ENCODE measurements around the gene C11orf97.
A peak's percentile ranks its signal among the peaks of the same experiment; 100 is the strongest.
"Not testable (repeated sequence)": the region's sequence is repeated elsewhere in the genome, so short reads cannot be mapped to it uniquely, and the experiment has no call there.

Gene C11orf97

DNA sequence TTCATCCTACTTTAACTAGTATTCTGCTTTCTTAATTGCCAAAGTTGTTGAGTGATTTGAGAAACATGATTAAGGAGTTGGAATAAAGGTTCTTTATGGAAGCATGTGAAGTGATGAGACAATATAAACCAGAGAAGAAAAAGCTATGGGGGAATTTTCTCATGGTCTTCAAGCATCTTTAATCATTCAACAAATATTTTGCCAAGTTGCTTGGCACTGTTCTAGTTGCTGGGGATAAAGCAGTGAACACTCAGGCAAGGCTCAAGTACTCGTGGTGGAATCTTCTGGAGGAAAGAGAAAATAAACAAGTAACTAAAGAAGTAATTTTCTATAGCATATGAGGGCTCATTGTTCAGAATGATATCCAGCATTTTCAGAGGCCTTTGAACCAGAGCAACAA, 45.7 kb downstream of the C11orf97 start:
- DNase-seq (ENCODE audit: low spot score), result no peak

DNA sequence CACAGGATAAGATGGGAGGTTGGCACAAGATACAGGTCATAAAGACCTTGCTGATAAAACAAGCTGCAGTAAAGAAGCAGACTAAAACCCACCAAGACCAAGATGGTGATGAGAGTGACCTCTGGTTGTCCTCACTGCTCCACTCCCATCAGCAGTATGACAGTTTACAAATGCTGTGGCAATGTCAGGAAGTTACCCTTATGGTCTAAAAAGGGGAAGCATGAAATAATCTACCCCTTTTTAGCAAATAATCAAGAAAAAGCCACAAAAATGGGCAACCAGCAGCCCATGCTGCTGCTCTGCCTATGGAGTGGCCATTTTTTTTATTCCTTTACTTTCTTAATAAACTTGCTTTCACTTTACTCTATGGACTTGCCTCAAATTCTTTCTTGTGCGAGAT, 46.2 kb downstream of the C11orf97 start:
- DNase-seq (ENCODE audit: low spot score), result no peak

DNA sequence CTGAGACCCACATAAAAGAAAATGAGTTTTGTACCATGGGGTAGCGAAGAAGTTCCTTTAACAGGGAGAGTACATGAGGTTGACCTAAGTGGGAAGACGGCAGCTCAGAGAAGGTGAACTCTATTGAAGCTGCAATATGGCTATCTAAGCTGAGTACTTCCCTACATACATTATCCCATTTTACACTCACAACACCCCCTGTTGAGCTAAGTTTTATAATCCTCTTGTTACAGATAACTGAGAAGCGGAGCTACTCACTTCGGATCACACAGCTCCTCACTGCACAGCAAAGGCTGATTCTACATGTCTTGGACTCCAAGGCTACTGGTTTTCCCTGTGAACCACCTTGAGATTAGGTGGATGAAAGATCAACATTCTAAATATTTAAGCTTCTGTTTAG, 46.7 kb downstream of the C11orf97 start:
- DNase-seq (ENCODE audit: low spot score), result no peak

DNA sequence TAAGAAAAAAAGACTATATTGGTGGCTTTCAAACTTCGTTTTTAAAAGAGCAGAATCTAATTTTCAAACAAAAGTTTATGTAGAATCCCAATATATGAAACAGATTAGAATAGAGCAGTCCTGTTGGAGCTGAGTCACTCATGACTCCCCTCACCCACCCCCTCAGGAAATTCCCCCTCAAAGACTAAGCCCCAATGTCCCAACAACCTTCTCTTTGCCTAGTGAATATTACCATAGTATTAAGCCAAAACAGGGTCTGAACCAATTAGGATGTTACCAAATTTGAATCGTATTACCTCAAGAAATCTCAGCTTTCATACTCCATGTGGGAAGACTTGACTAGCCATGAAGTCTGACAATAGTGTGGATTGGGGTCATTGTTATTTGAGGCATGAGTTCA, 47.1 kb downstream of the C11orf97 start:
- DNase-seq (ENCODE audit: low spot score), result no peak

DNA sequence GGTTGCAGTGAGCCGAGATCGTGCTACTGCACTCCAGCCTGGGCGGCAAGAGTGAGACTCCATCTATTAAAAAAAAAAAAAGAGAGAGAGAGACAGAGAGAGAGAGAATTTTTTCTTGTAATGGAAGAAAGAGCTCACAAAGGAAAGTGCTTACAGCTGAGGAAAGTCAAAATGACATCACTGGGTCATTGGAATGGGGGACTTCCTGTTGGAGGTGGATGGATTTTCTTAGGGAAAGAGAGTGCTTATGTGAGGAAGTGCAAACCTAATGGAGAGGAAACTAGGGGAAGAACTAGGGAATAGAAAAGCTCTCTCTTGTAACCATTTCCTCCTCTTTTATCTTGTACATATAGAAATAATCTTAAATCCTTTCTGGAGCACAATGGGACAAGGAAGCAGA, 48.6 kb downstream of the C11orf97 start:
- no peak for DNase-seq (ENCODE audit: low spot score)

DNA sequence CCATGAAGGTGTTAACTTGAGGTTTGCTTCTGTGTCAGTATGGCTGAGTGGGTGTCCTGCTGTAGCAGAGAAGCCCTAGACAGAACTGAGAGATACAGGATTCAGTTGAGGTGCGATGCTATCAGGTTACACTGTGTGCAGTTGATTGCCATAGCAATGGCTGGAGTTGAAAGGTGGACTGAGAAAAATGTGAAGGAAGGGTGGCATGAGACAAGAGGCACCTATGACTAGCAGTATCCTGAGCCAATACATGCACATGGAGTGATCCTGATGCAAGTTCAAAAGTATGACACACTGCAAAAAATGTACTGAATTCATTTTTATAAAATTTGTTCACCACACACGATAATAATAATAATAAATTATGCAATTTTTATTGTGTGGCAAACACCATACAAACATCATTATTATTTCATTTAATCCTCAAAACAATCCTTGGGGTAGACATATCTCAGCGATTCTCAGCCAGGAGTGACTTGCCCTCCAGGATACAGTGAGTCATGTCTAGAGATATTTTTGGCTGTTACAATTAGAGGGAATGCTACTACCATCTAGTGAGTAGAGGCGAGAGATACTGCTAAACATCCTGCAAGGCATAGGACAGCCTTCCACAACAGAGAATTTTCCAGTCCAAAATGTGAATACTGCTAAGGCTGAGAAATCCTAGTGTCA, 51.1 kb downstream of the C11orf97 start:
- DNase-seq (ENCODE audit: low spot score), result peak; percentile 82

DNA sequence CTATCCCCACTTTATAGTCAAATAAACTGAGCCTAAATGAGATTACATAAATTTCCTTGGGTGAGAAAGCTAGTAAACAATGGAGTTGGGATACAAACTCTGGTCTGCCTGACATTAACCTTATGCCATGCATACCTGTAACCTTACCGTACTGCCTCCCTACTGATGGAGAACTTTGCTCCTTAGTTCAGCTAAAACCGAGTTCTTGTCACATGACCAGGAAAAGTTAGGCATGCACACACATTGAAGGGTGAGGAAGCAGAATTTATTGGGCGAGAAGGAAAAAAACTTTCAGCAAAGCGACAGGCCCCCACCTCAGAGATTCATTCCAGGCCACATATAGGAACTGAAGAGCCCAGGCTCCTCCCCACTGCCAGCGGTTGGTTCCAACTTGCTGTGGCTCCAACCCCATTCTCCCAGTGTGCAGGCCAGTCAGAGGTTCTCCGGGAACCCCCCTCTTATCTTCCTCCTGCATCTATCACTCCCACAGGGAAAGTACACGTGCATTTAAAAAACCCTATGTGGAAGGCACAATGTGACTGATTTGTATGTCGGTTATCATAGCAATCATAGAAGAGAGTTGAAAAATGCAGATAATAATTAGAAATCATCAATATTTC, 51.7 kb downstream of the C11orf97 start:
- no peak for DNase-seq (ENCODE audit: low spot score)

DNA sequence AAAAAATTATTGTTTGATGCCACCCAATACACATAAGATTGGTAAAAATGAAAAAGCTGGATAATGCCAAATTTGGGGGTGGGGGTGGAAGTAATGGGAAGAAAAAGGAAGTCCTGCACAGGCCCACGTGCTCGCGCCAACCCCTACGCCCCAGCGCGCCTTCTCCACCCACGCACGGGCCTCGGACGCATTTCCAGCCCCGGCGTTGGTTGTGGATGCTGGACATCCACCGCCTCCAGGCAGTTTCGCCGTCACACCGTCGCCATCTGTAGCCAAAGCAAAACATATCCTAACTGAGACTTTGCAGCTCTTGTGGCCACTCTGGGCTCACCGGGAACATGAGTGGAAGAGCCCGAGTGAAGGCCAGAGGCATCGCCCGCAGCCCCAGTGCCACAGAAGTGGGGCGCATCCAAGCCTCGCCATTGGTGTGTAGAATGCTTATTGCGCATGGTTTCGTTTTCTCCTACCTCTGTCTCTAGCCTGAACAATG, 55.0 kb downstream of the C11orf97 start, which contains the start of gene PIWIL4:
TSS of gene PIWIL4 (plus strand) at position 188 of the 490 bp plus-strand sequence. CDS start at position 339, 151 bp downstream.
- DNase-seq (ENCODE audit: low spot score), result no peak

DNA sequence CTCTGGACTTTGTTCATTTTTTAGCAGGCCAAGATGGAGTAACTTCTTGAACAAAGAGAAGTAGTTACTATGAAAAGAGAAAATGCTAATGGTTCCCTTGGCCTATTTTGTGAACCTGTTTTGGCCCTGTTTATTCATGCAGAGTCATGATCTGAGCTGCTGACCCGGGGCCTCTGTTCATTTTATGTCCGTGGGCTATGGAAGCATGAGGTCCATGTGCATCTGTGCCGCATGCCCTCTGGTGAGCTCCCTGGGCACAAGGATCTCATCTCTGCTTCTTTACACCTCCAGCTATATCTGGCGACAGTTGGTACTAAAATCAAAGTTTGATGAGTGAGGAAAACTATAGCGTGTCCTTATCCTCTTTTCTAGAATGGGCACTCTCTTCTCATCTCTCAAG, 55.9 kb downstream of the C11orf97 start:
- DNase-seq (ENCODE audit: low spot score), result no peak

DNA sequence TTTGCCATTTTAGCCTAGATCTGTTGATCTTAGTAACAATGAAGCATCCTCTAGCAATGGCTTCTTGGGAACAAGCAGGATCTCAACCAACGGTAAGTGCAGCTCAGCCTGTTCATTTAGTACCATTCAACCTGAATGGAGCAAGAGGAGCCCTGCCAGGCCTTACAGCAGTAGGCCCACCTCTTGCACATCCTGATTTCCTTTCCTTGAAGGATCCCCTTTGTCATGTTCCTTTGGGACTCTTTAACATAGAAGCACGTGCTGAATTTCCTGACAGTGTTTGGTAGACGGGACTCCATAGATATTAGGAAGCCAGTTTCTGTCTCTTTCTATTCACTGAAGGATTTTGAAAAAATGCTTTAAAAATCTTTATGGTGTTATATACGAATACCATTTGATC, 56.5 kb downstream of the C11orf97 start:
- DNase-seq (ENCODE audit: low spot score), result no peak

DNA sequence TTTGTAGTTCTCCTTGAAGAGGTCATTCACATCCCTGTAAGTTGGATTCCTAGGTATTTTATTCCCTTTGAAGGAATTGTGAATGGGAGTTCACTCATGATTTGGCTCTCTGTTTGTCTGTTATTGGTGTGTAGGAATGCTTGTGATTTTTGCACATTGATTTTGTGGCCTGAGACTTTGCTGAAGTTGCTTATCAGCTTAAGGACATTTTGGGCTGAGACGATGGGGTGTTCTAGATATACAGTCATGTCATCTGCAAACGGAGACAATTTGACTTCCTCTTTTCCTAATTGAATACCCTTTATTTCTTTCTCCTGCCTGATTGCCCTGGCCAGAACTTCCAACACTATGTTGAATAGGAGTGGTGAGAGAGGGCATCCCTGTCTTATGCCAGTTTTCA, 60.7 kb downstream of the C11orf97 start:
- not testable (repeated sequence) for DNase-seq (ENCODE audit: low spot score)

DNA sequence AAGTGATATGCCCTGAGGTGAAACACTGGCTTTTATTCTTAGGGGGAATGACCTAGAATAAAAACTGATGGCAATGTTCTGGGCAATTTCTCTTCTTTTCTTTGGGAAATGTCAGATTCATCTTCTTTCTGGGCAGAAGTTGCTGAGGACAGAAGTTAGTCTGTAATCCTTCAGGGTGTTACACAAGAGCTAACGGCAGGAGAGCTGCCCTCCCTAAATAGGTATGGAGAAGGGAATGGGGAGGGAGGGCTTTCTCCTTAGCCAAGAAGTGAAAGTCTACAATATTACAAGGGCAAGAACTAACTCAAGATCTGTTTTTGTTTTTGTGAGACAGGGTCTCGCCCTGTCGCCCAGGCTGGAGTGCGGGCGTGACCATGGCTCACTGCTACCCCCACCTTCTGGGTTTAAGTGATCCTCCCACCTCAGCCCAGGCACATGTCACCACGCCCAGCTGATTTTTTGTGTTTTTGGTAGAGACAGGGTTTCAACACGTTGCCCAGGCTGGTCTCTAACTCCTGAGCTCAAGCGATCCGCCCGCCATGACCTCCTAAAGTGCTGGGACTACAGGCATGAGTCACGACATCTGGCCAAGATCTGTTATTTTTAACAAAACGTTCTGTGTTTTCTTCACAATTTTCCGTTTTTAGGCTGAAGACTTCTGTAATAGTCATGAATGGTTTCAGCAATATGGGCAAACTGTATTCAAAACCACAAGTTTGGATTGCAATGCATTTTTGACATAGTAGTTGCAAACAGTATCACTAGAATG, 62.1 kb downstream of the C11orf97 start:
- DNase-seq (ENCODE audit: low spot score), result no peak

DNA sequence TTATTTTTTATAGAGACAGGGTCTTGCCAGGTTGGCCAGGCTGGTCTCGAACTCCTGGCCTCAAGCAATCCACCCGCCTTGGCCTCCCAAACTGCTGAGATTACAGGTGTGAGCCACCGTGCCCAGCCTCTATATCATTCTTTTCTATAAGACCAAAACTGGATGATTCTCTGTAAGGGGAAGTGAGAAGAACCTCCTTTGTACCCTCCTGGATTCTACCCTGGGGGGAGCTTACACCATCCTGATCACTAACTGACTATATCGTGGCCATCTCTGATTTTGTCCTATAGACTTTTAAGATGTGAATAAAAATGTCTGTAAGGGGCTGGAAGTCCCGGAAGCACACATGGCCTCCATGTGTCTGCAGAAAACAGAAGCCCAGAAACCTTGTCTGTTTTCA, 64.0 kb downstream of the C11orf97 start:
- no peak for DNase-seq (ENCODE audit: low spot score)

DNA sequence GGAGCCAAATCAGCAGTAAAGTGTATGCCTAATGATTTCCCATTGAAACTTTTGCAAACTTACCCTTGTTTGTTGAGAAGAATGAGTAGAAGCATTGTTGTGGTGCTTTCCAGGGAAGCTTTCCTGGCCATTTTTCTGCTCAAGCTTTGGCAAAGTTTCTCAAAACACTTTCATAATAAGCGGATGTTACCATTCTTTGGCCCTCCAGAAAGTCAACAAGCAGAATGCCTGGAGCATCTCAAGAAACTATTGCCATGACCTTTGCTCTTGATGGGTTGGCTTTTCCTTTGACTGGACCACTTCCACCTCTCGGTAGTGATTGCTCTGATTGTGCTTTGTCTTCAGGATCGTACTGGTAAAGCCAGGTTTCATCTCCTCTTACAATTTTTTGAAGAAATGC, 65.6 kb downstream of the C11orf97 start:
- no peak for DNase-seq (ENCODE audit: low spot score)
